HCT116 (cell line): Measurements from ENCODE around the gene CRHR1. TPM values are rescaled to one million over a fixed set of nuclear protein-coding genes. Genes with fewer than 3 reads are reported as not detected.
A peak's percentile ranks its signal among the peaks of the same experiment; 100 is the strongest.

Experiments
- ATAC-seq: fragments of 200-7000 bp; cut with Tn5 transposase; 2 replicates; pipeline ENCODE4 v1.9.1; 2020; ENCODE audit warnings: mild to moderate bottlenecking, moderate library complexity
- BruUV-seq: library from RNA; stranded (reverse); fragments of 400-500 nt; replicated peaks from 2 replicates; lab custom pipeline; 2021; lab: Mats Ljungman, UMichigan
- CTCF ChIA-PET: fragments of 300-600 bp; sonication (Branson Sonifier 250); formaldehyde crosslinking; loops from one replicate; lab custom pipeline; 2021; ENCODE audit warnings: antibody characterized with exemption; lab: Charles Lee
- POLR2A ChIA-PET: fragments of 300-600, 350-600 bp; sonication (Branson Sonifier 250); formaldehyde crosslinking; loops from one replicate; lab custom pipeline; 2021; ENCODE audit warnings: antibody characterized with exemption; lab: Charles Lee
- RAD21 ChIA-PET, 2 experiments: fragments of 300-600 bp; sonication (Branson Sonifier 250); formaldehyde crosslinking; loops; one replicate each; lab custom pipeline; 2023; ENCODE audit warnings: low total read pairs in 2 of 2; ENCODE audit not compliant: uncharacterized antibody in 2 of 2, unreplicated experiment in 2 of 2, low non-redundant PET in 1 of 2; lab: Charles Lee
- DNase-seq: peaks from one replicate; pipeline ENCODE4 v3.0.0-alpha.2; 2010; ENCODE audit warnings: low read depth, low spot score
- H2AFZ ChIP-seq: fragments of 200-600 bp; shearing (Covaris generic), sonication (generic); 2 replicates; pipeline ENCODE4 v1.6.1; 2017; ENCODE audit warnings: low read depth, mixed run types, mixed read lengths, antibody characterized with exemption, low read length; ENCODE audit not compliant: poor library complexity, severe bottlenecking
- H3K27ac ChIP-seq: 2 replicates; pipeline ENCODE4 v1.5.1; 2012; ENCODE audit warnings: low read depth, low read length
- H3K27me3 ChIP-seq: fragments of 200-600 bp; sonication (generic); 2 replicates; pipeline ENCODE4 v1.6.1; 2016; ENCODE audit warnings: mixed run types, low read length, mixed read lengths; ENCODE audit not compliant: insufficient read depth
- H3K36me3 ChIP-seq, 2 experiments: fragments of 200-500 bp in 1 of 2; fragments of 200-600 bp in 1 of 2; sonication (Bioruptor generic) in 1 of 2; sonication (generic) in 1 of 2; 2 replicates each; pipeline versions ENCODE4 v1.5.1 to v1.6.1; 2014 to 2016; ENCODE audit warnings: low read length in 2 of 2, inconsistent platforms in 1 of 2, mixed read lengths in 1 of 2, mixed run types in 1 of 2; ENCODE audit not compliant: insufficient read depth in 2 of 2, control insufficient read depth in 1 of 2
- H3K4me1 ChIP-seq, 2 experiments: fragments of 200-600 bp in 1 of 2; sonication (generic) in 1 of 2; 2 replicates each; pipeline versions ENCODE4 v1.5.1 to v1.6.1; 2012 to 2017; ENCODE audit warnings: low read length in 2 of 2, inconsistent platforms in 1 of 2, mild to moderate bottlenecking in 1 of 2, mixed read lengths in 1 of 2, mixed run types in 1 of 2, moderate library complexity in 1 of 2; ENCODE audit not compliant: insufficient read depth in 2 of 2, control insufficient read depth in 1 of 2
- H3K4me2 ChIP-seq: fragments of 200-600 bp; sonication (generic); 2 replicates; pipeline ENCODE4 v1.6.1; 2017; ENCODE audit warnings: mixed run types, low read length, mixed read lengths
- H3K4me3 ChIP-seq, 2 experiments: fragments of 200-600 bp in 1 of 2; sonication (generic) in 1 of 2; replicated peaks in 1 of 2; 2 replicates each; pipeline ENCODE4 v1.5.1; 2011 to 2016; ENCODE audit warnings: low read length in 2 of 2, control low read depth in 1 of 2, low read depth in 1 of 2, mild to moderate bottlenecking in 1 of 2, mixed read lengths in 1 of 2, mixed run types in 1 of 2
- H3K79me2 ChIP-seq: fragments of 200-600 bp; sonication (generic); 2 replicates; pipeline ENCODE4 v1.6.1; 2017; ENCODE audit warnings: mild to moderate bottlenecking, mixed run types, low read length, moderate library complexity, mixed read lengths; ENCODE audit not compliant: insufficient read depth
- H3K9ac ChIP-seq: fragments of 200-600 bp; sonication (generic); 2 replicates; pipeline ENCODE4 v1.6.1; 2016; ENCODE audit warnings: low read length, mixed read lengths
- H3K9me2 ChIP-seq: fragments of 200-600 bp; sonication (generic), shearing (Covaris generic); 2 replicates; pipeline ENCODE4 v1.6.1; 2017; ENCODE audit warnings: mixed run types, mild to moderate bottlenecking, moderate library complexity; ENCODE audit not compliant: insufficient read depth
- H3K9me3 ChIP-seq, 2 experiments: fragments of 200-500 bp in 1 of 2; fragments of 200-600 bp in 1 of 2; sonication (Bioruptor generic) in 1 of 2; sonication (generic) in 1 of 2; 2 replicates each; pipeline ENCODE4 v1.6.1; 2014 to 2017; ENCODE audit warnings: low read length in 2 of 2, mixed read lengths in 2 of 2, inconsistent platforms in 1 of 2, low read depth in 1 of 2, mild to moderate bottlenecking in 1 of 2, mixed run types in 1 of 2, moderate library complexity in 1 of 2; ENCODE audit not compliant: control insufficient read depth in 1 of 2, insufficient read depth in 1 of 2
- H4K20me1 ChIP-seq: fragments of 200-600 bp; sonication (generic), shearing (Covaris generic); 2 replicates; pipeline ENCODE4 v1.6.1; 2017; ENCODE audit warnings: mixed run types, mild to moderate bottlenecking, moderate library complexity; ENCODE audit not compliant: insufficient read depth
- CTCF ChIP-seq, 3 experiments: fragments of 200-600 bp in 1 of 3; sonication (generic) in 1 of 3; IDR thresholded peaks in 2 of 3; conservative IDR thresholded peaks in 1 of 3; 2 replicates each; pipeline ENCODE4 v1.5.1; 2012 to 2017; ENCODE audit warnings: low read depth in 2 of 3, low read length in 2 of 3, antibody characterized with exemption in 1 of 3, borderline replicate concordance in 1 of 3, control low read depth in 1 of 3, mild to moderate bottlenecking in 1 of 3, mixed read lengths in 1 of 3, mixed run types in 1 of 3, moderate library complexity in 1 of 3; ENCODE audit not compliant: insufficient read depth in 1 of 3
- EGR1 ChIP-seq: IDR thresholded peaks from 2 replicates; pipeline ENCODE4 v1.6.1; 2012; ENCODE audit warnings: low read depth
- intact Hi-C: fragments of 100-400 bp; cut with micrococcal nuclease; formaldehyde crosslinking; loops from 2 replicates; pipeline ENCODE4 v1.10.0; 2022
- total RNA-seq: library from RNA; stranded (reverse); gene quantifications from one replicate; pipeline ENCODE4 v1.2.1, GENCODE V29; 2021; ENCODE audit not compliant: unreplicated experiment
- TF ChIP-seq, protein P1 (sequence below): IDR thresholded peaks from 2 replicates; pipeline ENCODE4 v1.6.1; 2012; ENCODE audit warnings: low read depth

CRHR1 gene
- total RNA-seq, 1 experiment from 2014 or later, result 0.12 TPM

GRCh38 chr17:45768000-45768399 is 16.1 kb upstream of the CRHR1 start:
- Histone ChIP-seq H4K20me1 (no peaks in the 10 kb centered on the region), H3K36me3 (no peaks in the 10 kb centered on the region), H2AFZ (no peak overlapping the region)
- peak in 2 of 3 experiments; percentile 24 to 29; a peak in 3 of 6 replicates for TF ChIP-seq CTCF (IDR thresholded peaks at IDR 0.05 in 2 of 3, conservative IDR thresholded peaks at IDR 0.05 in 1 of 3; ENCODE audit: borderline replicate concordance in 1 of 3, insufficient read depth in 1 of 3, low read depth in 2 of 3, low read length in 2 of 3)
- no peak for TF ChIP-seq EGR1
- TF ChIP-seq, protein P1, sequence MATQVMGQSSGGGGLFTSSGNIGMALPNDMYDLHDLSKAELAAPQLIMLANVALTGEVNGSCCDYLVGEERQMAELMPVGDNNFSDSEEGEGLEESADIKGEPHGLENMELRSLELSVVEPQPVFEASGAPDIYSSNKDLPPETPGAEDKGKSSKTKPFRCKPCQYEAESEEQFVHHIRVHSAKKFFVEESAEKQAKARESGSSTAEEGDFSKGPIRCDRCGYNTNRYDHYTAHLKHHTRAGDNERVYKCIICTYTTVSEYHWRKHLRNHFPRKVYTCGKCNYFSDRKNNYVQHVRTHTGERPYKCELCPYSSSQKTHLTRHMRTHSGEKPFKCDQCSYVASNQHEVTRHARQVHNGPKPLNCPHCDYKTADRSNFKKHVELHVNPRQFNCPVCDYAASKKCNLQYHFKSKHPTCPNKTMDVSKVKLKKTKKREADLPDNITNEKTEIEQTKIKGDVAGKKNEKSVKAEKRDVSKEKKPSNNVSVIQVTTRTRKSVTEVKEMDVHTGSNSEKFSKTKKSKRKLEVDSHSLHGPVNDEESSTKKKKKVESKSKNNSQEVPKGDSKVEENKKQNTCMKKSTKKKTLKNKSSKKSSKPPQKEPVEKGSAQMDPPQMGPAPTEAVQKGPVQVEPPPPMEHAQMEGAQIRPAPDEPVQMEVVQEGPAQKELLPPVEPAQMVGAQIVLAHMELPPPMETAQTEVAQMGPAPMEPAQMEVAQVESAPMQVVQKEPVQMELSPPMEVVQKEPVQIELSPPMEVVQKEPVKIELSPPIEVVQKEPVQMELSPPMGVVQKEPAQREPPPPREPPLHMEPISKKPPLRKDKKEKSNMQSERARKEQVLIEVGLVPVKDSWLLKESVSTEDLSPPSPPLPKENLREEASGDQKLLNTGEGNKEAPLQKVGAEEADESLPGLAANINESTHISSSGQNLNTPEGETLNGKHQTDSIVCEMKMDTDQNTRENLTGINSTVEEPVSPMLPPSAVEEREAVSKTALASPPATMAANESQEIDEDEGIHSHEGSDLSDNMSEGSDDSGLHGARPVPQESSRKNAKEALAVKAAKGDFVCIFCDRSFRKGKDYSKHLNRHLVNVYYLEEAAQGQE, result peak; percentile 63
- TF ChIP-seq, all 23 proteins: peak for 2
- Histone ChIP-seq H3K79me2 (no peaks in the 10 kb centered on the region), H3K9me2 (no peaks in the 10 kb centered on the region), H3K27me3 (no peaks in the 10 kb centered on the region), H3K9me3 (no peaks in the 10 kb centered on the region), H3K27ac (no peak overlapping the region), H3K4me1 (no peaks in the 10 kb centered on the region), H3K4me2 (no peak overlapping the region), H3K4me3 (no peak overlapping the region), H3K9ac (no peak overlapping the region)
- RAD21 ChIA-PET, result no interaction called here
- no peak for DNase-seq
- no TSS peak for BruUV-seq
- POLR2A ChIA-PET, result no interaction called here
- intact Hi-C loops, result no loop called here
- ATAC-seq, result peak; percentile 68
- CTCF ChIA-PET, result no interaction called here
